Gastrocnemius medialis (tissue), 4 donors: Measurements from ENCODE around the gene ZNRF1. TPM values are rescaled to one million over a fixed set of nuclear protein-coding genes. Genes with fewer than 3 reads are reported as not detected.
"Not testable (repeated sequence)": the region's sequence is repeated elsewhere in the genome, so short reads cannot be mapped to it uniquely, and the experiment has no call there.

Source experiments
- ATAC-seq, 2 donors: fragments of 150-250 bp; one replicate each; pipeline ENCODE4 v1.9.1; 2016
- DNase-seq, 2 donors: peaks; one replicate each; pipeline ENCODE4 v3.0.0-alpha.2; 2019
- H3K27ac ChIP-seq, 4 donors: fragments of 200-600 bp; sonication (generic); 1 replicate in 1 of 4; 2 replicates in 3 of 4; pipeline ENCODE4 v1.5.1; 2016 to 2018; ENCODE audit warnings: mild to moderate bottlenecking in 2 of 4, moderate library complexity in 1 of 4
- H3K27me3 ChIP-seq, 3 donors: fragments of 200-600 bp; sonication (generic) in 2 of 3; 1 replicate in 1 of 3; 2 replicates in 2 of 3; pipeline versions ENCODE4 v1.5.1 to v1.6.0; 2016 to 2019; ENCODE audit warnings: mild to moderate bottlenecking in 1 of 3, moderate library complexity in 1 of 3
- H3K36me3 ChIP-seq, 2 donors: fragments of 200-600 bp; sonication (generic) in 1 of 2; one replicate each; pipeline ENCODE4 v1.5.1; 2017 to 2018
- H3K4me1 ChIP-seq, 2 donors: fragments of 200-600 bp; sonication (generic) in 1 of 2; one replicate each; pipeline ENCODE4 v1.5.1; 2016 to 2017; ENCODE audit warnings: mild to moderate bottlenecking in 2 of 2
- H3K4me3 ChIP-seq, 4 donors: fragments of 200-600 bp; sonication (generic) in 3 of 4; 1 replicate in 1 of 4; 2 replicates in 3 of 4; pipeline ENCODE4 v1.5.1; 2016 to 2019; ENCODE audit warnings: mild to moderate bottlenecking in 2 of 4
- H3K9me3 ChIP-seq, 3 donors: fragments of 200-600 bp; sonication (generic) in 2 of 3; 1 replicate in 1 of 3; 2 replicates in 2 of 3; pipeline ENCODE4 v1.5.1; 2016 to 2019
- CTCF ChIP-seq, 5 experiments: fragments of 450-650 bp in 3 of 5; fragments of 200-600 bp in 2 of 5; sonication (generic) in 2 of 5; IDR thresholded peaks in 4 of 5; conservative IDR thresholded peaks in 1 of 5; 1 replicate in 4 of 5; 2 replicates in 1 of 5; pipeline ENCODE4 v1.5.1; 2016 to 2019; ENCODE audit warnings: antibody characterized with exemption in 5 of 5, mild to moderate bottlenecking in 3 of 5, moderate library complexity in 3 of 5
- POLR2A ChIP-seq, 2 donors: fragments of 450-650 bp; IDR thresholded peaks; one replicate each; pipeline ENCODE4 v1.6.1; 2017; ENCODE audit warnings: antibody characterized with exemption in 2 of 2, mild to moderate bottlenecking in 2 of 2, moderate library complexity in 2 of 2
- in situ Hi-C, 4 donors: fragments of 200-750 bp; cut with MboI; loops; one replicate each; pipeline versions ENCODE4 v1.15.0 to v1.8.0; 2017; ENCODE audit warnings: low sequenced_read_pairs in 4 of 4
- intact Hi-C: fragments of 100-400 bp; cut with DNase I; formaldehyde crosslinking; loops from one replicate; pipeline ENCODE4 v1.15.1; 2023; ENCODE audit warnings: low total_unique reads
- total RNA-seq, 4 donors: library from RNA; depleted of rRNA; stranded (reverse); fragments of >200 nt; gene quantifications; one replicate each; pipeline versions ENCODE4 v1.1.0 to v1.2.3, GENCODE V29; 2016

The ZNRF1 gene
- total RNA-seq, 4 donors from 2014 or later = 21.7 to 37.1 (median 30.2) TPM

GRCh38 chr16:75014318-75014717 lies 15.5 kb downstream of the ZNRF1 start:
- in situ Hi-C loops = no loop called here
- peaks cover 58 to 64% of the 10 kb centered on the region in 2 donors for H3K4me1 ChIP-seq

GRCh38 chr16:75016451-75017081 lies 17.7 kb downstream of the ZNRF1 start:
- ATAC-seq, in situ Hi-C loops, intact Hi-C loops, H3K27me3 ChIP-seq, H3K36me3 ChIP-seq, H3K9me3 ChIP-seq, H3K4me3 ChIP-seq, DNase-seq: not testable (repeated sequence)
- Histone ChIP-seq H3K4me1 (peaks cover 43 to 47% of the 10 kb centered on the region in 2 donors), H3K27ac (peak overlapping the region in 3 of 4 donors; percentile 17 to 63 (median 50))

More at GRCh38 chr16:75014318-75014717, 15.5 kb downstream of the ZNRF1 start:
- no peak for DNase-seq
- no peak overlapping the region for H3K4me3 ChIP-seq
- peak overlapping the region in 2 of 4 donors; percentile 75 to 79 for H3K27ac ChIP-seq
- ATAC-seq = no peak
- TF ChIP-seq POLR2A (IDR thresholded peaks at IDR 0.05) (no peak), CTCF (IDR thresholded peaks at IDR 0.05 in 4 of 5, conservative IDR thresholded peaks at IDR 0.05 in 1 of 5) (no peak)
- no peaks in the 10 kb centered on the region for H3K9me3 ChIP-seq
- no peaks in the 10 kb centered on the region for H3K36me3 ChIP-seq
- intact Hi-C loops = loop anchor here (5.0 kb wide), 1 partner anchor 73 kb away; no protein-coding TSS in a partner anchor
- H3K27me3 ChIP-seq = no peaks in the 10 kb centered on the region

- in situ Hi-C loops = no loop called here
- no peaks in the 10 kb centered on the region for H3K9me3 ChIP-seq
- ATAC-seq (peak in 1 of 2 donors; percentile 53), DNase-seq (no peak)
- no peak for TF ChIP-seq CTCF (IDR thresholded peaks at IDR 0.05 in 4 of 5, conservative IDR thresholded peaks at IDR 0.05 in 1 of 5)
- TF ChIP-seq POLR2A (IDR thresholded peaks at IDR 0.05) = no peak
- H3K4me3 ChIP-seq = no peak overlapping the region
- no peaks in the 10 kb centered on the region for H3K27me3 ChIP-seq
- intact Hi-C loops = no loop called here
- H3K36me3 ChIP-seq = no peaks in the 10 kb centered on the region
- H3K27ac ChIP-seq = peak overlapping the region in 3 of 4 donors; percentile 34 to 63 (median 50)
- H3K4me1 ChIP-seq = peaks cover 29 to 38% of the 10 kb centered on the region in 2 donors
Measured at GRCh38 chr16:75017670-75018525, 19.1 kb downstream of the ZNRF1 start.

- TF ChIP-seq CTCF (IDR thresholded peaks at IDR 0.05 in 4 of 5, conservative IDR thresholded peaks at IDR 0.05 in 1 of 5) (no peak), POLR2A (IDR thresholded peaks at IDR 0.05) (no peak)
- Histone ChIP-seq H3K27ac (no peak overlapping the region), H3K27me3 (no peaks in the 10 kb centered on the region), H3K36me3 (no peaks in the 10 kb centered on the region), H3K4me1 (peaks cover 22 to 34% of the 10 kb centered on the region in 2 donors), H3K9me3 (no peaks in the 10 kb centered on the region), H3K4me3 (no peak overlapping the region)
- in situ Hi-C loops (no loop called here), intact Hi-C loops (no loop called here)
- DNase-seq (no peak), ATAC-seq (no peak)
Measured at GRCh38 chr16:75019007-75019406, 20.2 kb downstream of the ZNRF1 start.

GRCh38 chr16:75019586-75019985 lies 20.8 kb downstream of the ZNRF1 start:
- in situ Hi-C loops (no loop called here), intact Hi-C loops (no loop called here)
- H3K27me3 ChIP-seq = no peaks in the 10 kb centered on the region
- H3K36me3 ChIP-seq = no peaks in the 10 kb centered on the region
- no peak for DNase-seq
- TF ChIP-seq POLR2A (IDR thresholded peaks at IDR 0.05) (no peak), CTCF (IDR thresholded peaks at IDR 0.05 in 4 of 5, conservative IDR thresholded peaks at IDR 0.05 in 1 of 5) (no peak)
- ATAC-seq = no peak
- H3K4me3 ChIP-seq = no peak overlapping the region
- no peak overlapping the region for H3K27ac ChIP-seq
- no peaks in the 10 kb centered on the region for H3K9me3 ChIP-seq
- H3K4me1 ChIP-seq = peaks cover 22 to 34% of the 10 kb centered on the region in 2 donors
